ENCODE measurements around the gene SLC9A9. TPM values are rescaled to one million over a fixed set of nuclear protein-coding genes. Genes with fewer than 3 reads are reported as not detected.

The SLC9A9 gene
- total and polyA plus RNA-seq, 4 donors = 3.3 to 15.0 (median 6.1) TPM

GRCh38 chr3:143247073-143247472, 601.2 kb downstream of the SLC9A9 start:
- Histone ChIP-seq H3K36me3 (ENCODE audit: control insufficient read depth in 4 of 4, insufficient read depth in 3 of 4, low read depth in 1 of 4, low read length in 3 of 4) (no peaks in the 10 kb centered on the region), H3K9ac (ENCODE audit: low read depth in 1 of 2, low read length in 2 of 2) (no peak overlapping the region), H3K4me1 (ENCODE audit: control insufficient read depth in 4 of 4, insufficient read depth in 4 of 4, low read length in 3 of 4) (no peaks in the 10 kb centered on the region), H3K9me3 (ENCODE audit: control insufficient read depth in 4 of 4, low read length in 3 of 4) (no peaks in the 10 kb centered on the region), H3K27ac (ENCODE audit: low read depth in 1 of 2, low read length in 2 of 2) (no peak overlapping the region), H3K27me3 (ENCODE audit: control insufficient read depth in 4 of 4, insufficient read depth in 4 of 4, low read length in 3 of 4) (no peaks in the 10 kb centered on the region), H3K4me3 (ENCODE audit: low read depth in 1 of 3, low read length in 3 of 3) (no peak overlapping the region)
- 83% methylated on average over 3 of the region's 3 CpGs for WGBS
- DNase-seq (ENCODE audit: low spot score) = no peak
- no peak for TF ChIP-seq JUND (IDR thresholded peaks at IDR 0.05)
- no peak for TF ChIP-seq YY1 (IDR thresholded peaks at IDR 0.05)
- TF ChIP-seq HNF4G (IDR thresholded peaks at IDR 0.05) = no peak
- no peak for TF ChIP-seq SP1 (IDR thresholded peaks at IDR 0.05)
- no peak for TF ChIP-seq TAF1 (conservative IDR thresholded peaks at IDR 0.05)
- TF ChIP-seq HNF4A (conservative IDR thresholded peaks at IDR 0.05) = no peak
- no peak for TF ChIP-seq CTCF (IDR thresholded peaks at IDR 0.05; ENCODE audit: low read depth, low read length, missing input control)
- TF ChIP-seq RXRA (IDR thresholded peaks at IDR 0.05) = no peak
- TF ChIP-seq EGR1 (IDR thresholded peaks at IDR 0.05; ENCODE audit: low read depth in 2 of 2) = no peak
- TF ChIP-seq, protein P1, sequence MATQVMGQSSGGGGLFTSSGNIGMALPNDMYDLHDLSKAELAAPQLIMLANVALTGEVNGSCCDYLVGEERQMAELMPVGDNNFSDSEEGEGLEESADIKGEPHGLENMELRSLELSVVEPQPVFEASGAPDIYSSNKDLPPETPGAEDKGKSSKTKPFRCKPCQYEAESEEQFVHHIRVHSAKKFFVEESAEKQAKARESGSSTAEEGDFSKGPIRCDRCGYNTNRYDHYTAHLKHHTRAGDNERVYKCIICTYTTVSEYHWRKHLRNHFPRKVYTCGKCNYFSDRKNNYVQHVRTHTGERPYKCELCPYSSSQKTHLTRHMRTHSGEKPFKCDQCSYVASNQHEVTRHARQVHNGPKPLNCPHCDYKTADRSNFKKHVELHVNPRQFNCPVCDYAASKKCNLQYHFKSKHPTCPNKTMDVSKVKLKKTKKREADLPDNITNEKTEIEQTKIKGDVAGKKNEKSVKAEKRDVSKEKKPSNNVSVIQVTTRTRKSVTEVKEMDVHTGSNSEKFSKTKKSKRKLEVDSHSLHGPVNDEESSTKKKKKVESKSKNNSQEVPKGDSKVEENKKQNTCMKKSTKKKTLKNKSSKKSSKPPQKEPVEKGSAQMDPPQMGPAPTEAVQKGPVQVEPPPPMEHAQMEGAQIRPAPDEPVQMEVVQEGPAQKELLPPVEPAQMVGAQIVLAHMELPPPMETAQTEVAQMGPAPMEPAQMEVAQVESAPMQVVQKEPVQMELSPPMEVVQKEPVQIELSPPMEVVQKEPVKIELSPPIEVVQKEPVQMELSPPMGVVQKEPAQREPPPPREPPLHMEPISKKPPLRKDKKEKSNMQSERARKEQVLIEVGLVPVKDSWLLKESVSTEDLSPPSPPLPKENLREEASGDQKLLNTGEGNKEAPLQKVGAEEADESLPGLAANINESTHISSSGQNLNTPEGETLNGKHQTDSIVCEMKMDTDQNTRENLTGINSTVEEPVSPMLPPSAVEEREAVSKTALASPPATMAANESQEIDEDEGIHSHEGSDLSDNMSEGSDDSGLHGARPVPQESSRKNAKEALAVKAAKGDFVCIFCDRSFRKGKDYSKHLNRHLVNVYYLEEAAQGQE (IDR thresholded peaks at IDR 0.05) = no peak
- TF ChIP-seq, protein P2, sequence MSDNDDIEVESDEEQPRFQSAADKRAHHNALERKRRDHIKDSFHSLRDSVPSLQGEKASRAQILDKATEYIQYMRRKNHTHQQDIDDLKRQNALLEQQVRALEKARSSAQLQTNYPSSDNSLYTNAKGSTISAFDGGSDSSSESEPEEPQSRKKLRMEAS (IDR thresholded peaks at IDR 0.05) = no peak
- TF ChIP-seq FOXA2 (IDR thresholded peaks at IDR 0.05) = no peak
- no peak for TF ChIP-seq GABPA (IDR thresholded peaks at IDR 0.05 in 1 of 2, conservative IDR thresholded peaks at IDR 0.05 in 1 of 2)
- no peak for TF ChIP-seq ZBTB33 (IDR thresholded peaks at IDR 0.05)
- no peak for TF ChIP-seq NR2F2 (IDR thresholded peaks at IDR 0.05)
- no peak for TF ChIP-seq RAD21 (IDR thresholded peaks at IDR 0.05)
- TF ChIP-seq, protein P3, sequence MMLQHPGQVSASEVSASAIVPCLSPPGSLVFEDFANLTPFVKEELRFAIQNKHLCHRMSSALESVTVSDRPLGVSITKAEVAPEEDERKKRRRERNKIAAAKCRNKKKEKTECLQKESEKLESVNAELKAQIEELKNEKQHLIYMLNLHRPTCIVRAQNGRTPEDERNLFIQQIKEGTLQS (IDR thresholded peaks at IDR 0.05) = no peak

DNA sequence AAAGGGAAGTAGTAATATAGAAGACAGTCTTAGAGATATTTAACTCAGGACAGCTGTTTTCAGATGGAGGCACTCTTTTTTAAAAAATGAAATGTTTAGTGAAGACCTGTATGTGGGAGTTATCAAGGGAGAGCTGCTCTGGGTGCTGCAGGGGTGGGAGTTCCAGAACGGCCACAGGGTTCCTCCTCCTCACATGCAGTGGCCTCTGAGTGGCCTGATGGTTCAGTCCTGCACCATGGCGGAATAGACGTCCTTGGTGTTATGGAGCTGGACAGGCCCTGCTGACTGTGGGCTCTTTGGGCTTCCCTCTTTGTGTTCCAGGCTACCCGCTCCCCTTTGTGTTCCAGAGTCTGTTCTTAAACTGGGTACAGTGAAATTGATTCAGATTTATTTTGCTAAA, 602.6 kb downstream of the SLC9A9 start:
- no peaks in the 10 kb centered on the region for H3K27me3 ChIP-seq (ENCODE audit: control insufficient read depth in 4 of 4, insufficient read depth in 4 of 4, low read length in 3 of 4)
- 92% methylated on average over 4 of the region's 4 CpGs for WGBS
- no peaks in the 10 kb centered on the region for H3K4me1 ChIP-seq (ENCODE audit: control insufficient read depth in 4 of 4, insufficient read depth in 4 of 4, low read length in 3 of 4)
- H3K9me3 ChIP-seq (ENCODE audit: control insufficient read depth in 4 of 4, low read length in 3 of 4) = no peaks in the 10 kb centered on the region
- no peak overlapping the region for H3K27ac ChIP-seq (ENCODE audit: low read depth in 1 of 2, low read length in 2 of 2)
- no peak overlapping the region for H3K4me3 ChIP-seq (ENCODE audit: low read depth in 1 of 3, low read length in 3 of 3)
- H3K36me3 ChIP-seq (ENCODE audit: control insufficient read depth in 4 of 4, insufficient read depth in 3 of 4, low read depth in 1 of 4, low read length in 3 of 4) = no peaks in the 10 kb centered on the region
- no peak for DNase-seq (ENCODE audit: low spot score)
- no peak overlapping the region for H3K9ac ChIP-seq (ENCODE audit: low read depth in 1 of 2, low read length in 2 of 2)
- no peak for TF ChIP-seq FOXA2 (IDR thresholded peaks at IDR 0.05)
- TF ChIP-seq, protein P3 (IDR thresholded peaks at IDR 0.05) = no peak
- no peak for TF ChIP-seq ZBTB33 (IDR thresholded peaks at IDR 0.05)
- TF ChIP-seq HNF4G (IDR thresholded peaks at IDR 0.05) = no peak
- TF ChIP-seq TAF1 (conservative IDR thresholded peaks at IDR 0.05) = no peak
- TF ChIP-seq JUND (IDR thresholded peaks at IDR 0.05) = no peak
- TF ChIP-seq, protein P2 (IDR thresholded peaks at IDR 0.05) = no peak
- TF ChIP-seq HNF4A (conservative IDR thresholded peaks at IDR 0.05) = no peak
- no peak for TF ChIP-seq CTCF (IDR thresholded peaks at IDR 0.05; ENCODE audit: low read depth, low read length, missing input control)
